IMR-90 (cell line): ENCODE results near the gene EEF1G. TPM values are rescaled to one million over a fixed set of nuclear protein-coding genes. Genes with fewer than 3 reads are reported as not detected.

Source experiments
- ATAC-seq: fragments of 200-7000 bp; cut with Tn5 transposase; 2 replicates; pipeline ENCODE4 v1.9.1; 2020; ENCODE audit warnings: low read depth, mild to moderate bottlenecking, moderate library complexity
- BruUV-seq: library from RNA; stranded (reverse); fragments of 400-500 nt; replicated peaks from 2 replicates; lab custom pipeline; 2021; lab: Mats Ljungman, UMichigan
- CTCF ChIA-PET: fragments of 300-600 bp; formaldehyde crosslinking; extraction: SDS; loops from one replicate; lab custom pipeline; 2021; ENCODE audit warnings: antibody characterized with exemption; lab: Yijun Ruan, JAX
- POLR2A ChIA-PET: fragments of 300-600 bp; sonication (Branson Sonifier 250); formaldehyde crosslinking; loops from one replicate; lab custom pipeline; 2022; ENCODE audit warnings: antibody characterized with exemption; ENCODE audit not compliant: unreplicated experiment; lab: Charles Lee
- DNase-seq: peaks from one replicate; pipeline ENCODE4 v3.0.0; 2013
- H2AFZ ChIP-seq: replicated peaks from 2 replicates; pipeline ENCODE3; 2013; ENCODE audit warnings: low read length, mild to moderate bottlenecking; ENCODE audit not compliant: poor library complexity
- H2AK5ac ChIP-seq: 2 replicates; pipeline ENCODE4 v1.6.1; 2013; ENCODE audit warnings: low read depth, low read length, inconsistent platforms
- H2AK9ac ChIP-seq: replicated peaks from 2 replicates; pipeline ENCODE3; 2013; ENCODE audit warnings: mild to moderate bottlenecking, low read depth, low read length, moderate library complexity; ENCODE audit not compliant: poor library complexity
- H2BK120ac ChIP-seq: 2 replicates; pipeline ENCODE4 v1.6.1; 2013; ENCODE audit warnings: low read depth, low read length, inconsistent platforms
- H2BK15ac ChIP-seq: 3 replicates; pipeline ENCODE4 v1.6.1; 2013; ENCODE audit warnings: low read depth, low read length, inconsistent platforms
- H2BK20ac ChIP-seq: 2 replicates; pipeline ENCODE4 v1.6.1; 2013; ENCODE audit warnings: low read depth, mild to moderate bottlenecking, inconsistent platforms, low read length, moderate library complexity
- H2BK5ac ChIP-seq: 2 replicates; pipeline ENCODE4 v1.6.1; 2013; ENCODE audit warnings: mild to moderate bottlenecking, low read depth, low read length, inconsistent platforms; ENCODE audit not compliant: poor library complexity, severe bottlenecking
- H3K14ac ChIP-seq: replicated peaks from 2 replicates; pipeline ENCODE4 v1.6.1; 2013; ENCODE audit warnings: low read depth, low read length, inconsistent platforms
- H3K18ac ChIP-seq: 2 replicates; pipeline ENCODE4 v1.6.1; 2013; ENCODE audit warnings: low read depth, low read length, control low read depth
- H3K23ac ChIP-seq: 2 replicates; pipeline ENCODE4 v1.6.1; 2013; ENCODE audit warnings: low read depth, low read length, inconsistent platforms
- H3K27ac ChIP-seq: 2 replicates; pipeline ENCODE4 v1.5.1; 2013; ENCODE audit warnings: mild to moderate bottlenecking, control low read depth, low read length; ENCODE audit not compliant: insufficient read depth
- H3K27me3 ChIP-seq: 2 replicates; pipeline ENCODE4 v1.6.1; 2013; ENCODE audit warnings: low read length; ENCODE audit not compliant: control insufficient read depth, insufficient read depth
- H3K36me3 ChIP-seq: 2 replicates; pipeline ENCODE4 v1.6.1; 2013; ENCODE audit warnings: low read length, mixed read lengths; ENCODE audit not compliant: control insufficient read depth, insufficient read depth
- H3K4ac ChIP-seq: 2 replicates; pipeline ENCODE4 v1.6.1; 2013; ENCODE audit warnings: low read depth, low read length, inconsistent platforms
- H3K4me1 ChIP-seq: 2 replicates; pipeline ENCODE4 v1.6.1; 2013; ENCODE audit warnings: low read length, mixed read lengths; ENCODE audit not compliant: control insufficient read depth, insufficient read depth
- H3K4me2 ChIP-seq: 2 replicates; pipeline ENCODE4 v1.6.1; 2013; ENCODE audit warnings: low read depth, mild to moderate bottlenecking, control low read depth, low read length, moderate library complexity
- H3K4me3 ChIP-seq: 2 replicates; pipeline ENCODE4 v1.5.1; 2013; ENCODE audit warnings: low read depth, mild to moderate bottlenecking, control low read depth, low read length, moderate library complexity; ENCODE audit not compliant: insufficient read depth
- H3K56ac ChIP-seq: 2 replicates; pipeline ENCODE4 v1.6.1; 2013; ENCODE audit warnings: low read length, inconsistent platforms; ENCODE audit not compliant: insufficient read depth; ENCODE audit errors: extremely low read depth
- H3K79me1 ChIP-seq, 2 experiments: 2 replicates each; pipeline ENCODE4 v1.6.1; 2013; ENCODE audit warnings: low read length in 2 of 2, inconsistent platforms in 1 of 2, low read depth in 1 of 2
- H3K9ac ChIP-seq: 2 replicates; pipeline ENCODE4 v1.6.1; 2013; ENCODE audit warnings: low read depth, low read length, control low read depth
- H3K9me1 ChIP-seq: 2 replicates; pipeline ENCODE4 v1.6.1; 2013; ENCODE audit warnings: low read length, inconsistent platforms; ENCODE audit not compliant: insufficient read depth
- H3K9me3 ChIP-seq: 2 replicates; pipeline ENCODE4 v1.6.1; 2013; ENCODE audit warnings: low read length; ENCODE audit not compliant: control insufficient read depth, insufficient read depth
- H4K20me1 ChIP-seq: 2 replicates; pipeline ENCODE4 v1.6.1; 2013; ENCODE audit warnings: low read length, inconsistent platforms; ENCODE audit not compliant: insufficient read depth
- H4K5ac ChIP-seq: 2 replicates; pipeline ENCODE4 v1.6.1; 2013; ENCODE audit warnings: mild to moderate bottlenecking, low read depth, low read length, control low read depth
- H4K8ac ChIP-seq, 2 experiments: 2 replicates each; pipeline ENCODE4 v1.6.1; 2013; ENCODE audit warnings: low read depth in 2 of 2, low read length in 2 of 2, control low read depth in 1 of 2, inconsistent platforms in 1 of 2
- H4K91ac ChIP-seq: 2 replicates; pipeline ENCODE4 v1.6.1; 2013; ENCODE audit warnings: low read depth, low read length, inconsistent platforms; ENCODE audit not compliant: insufficient read depth
- RAD21 ChIP-seq: IDR thresholded peaks from 2 replicates; pipeline ENCODE4 v1.6.1; 2012; ENCODE audit warnings: low read length, improper control_type of control experiment
- WGBS, 2 experiments: methylation state at CpG; one replicate each; pipeline versions ENCODE4 v1.1.5 to v1.1.7; 2013; ENCODE audit warnings: missing lambda C conversion rate in 2 of 2; ENCODE audit not compliant: insufficient read length in 1 of 2; ENCODE audit errors: extremely low coverage in 2 of 2; 5-methylcytosine and 5-hydroxymethylcytosine counted together
- dilution Hi-C: fragments of 300-500 bp; cut with HindIII; formaldehyde crosslinking; loops from one replicate; pipeline ENCODE4 v1.14.3; 2018; ENCODE audit warnings: low sequenced_read_pairs; ENCODE audit not compliant: unreplicated experiment
- in situ Hi-C: fragments of 300-500 bp; cut with MboI; formaldehyde crosslinking; loops from 3 replicates; pipeline ENCODE4 v1.14.3; 2019; ENCODE audit warnings: low sequenced_read_pairs, inconsistent platforms, mixed read lengths
- intact Hi-C: fragments of 100-400 bp; cut with micrococcal nuclease; formaldehyde crosslinking; loops from 2 replicates; pipeline ENCODE4 v1.10.0; 2022
- polyA plus RNA-seq, 3 experiments: library from polyadenylated mRNA; depleted of rRNA; stranded (reverse); fragments of >200 nt; gene quantifications; 2 replicates each; pipeline ENCODE4 v1.2.3, GENCODE V29; 2012; ENCODE audit warnings: low replicate concordance in 1 of 3
- total RNA-seq: library from RNA; depleted of rRNA; stranded (reverse); fragments of >200 nt; gene quantifications from 2 replicates; pipeline ENCODE4 v1.2.3, GENCODE V29; 2012
- TF ChIP-seq, protein P1 (sequence below): fragments of 150-350 bp; IDR thresholded peaks from 2 replicates; pipeline ENCODE4 v1.6.1; 2017; ENCODE audit warnings: mild to moderate bottlenecking, antibody characterized with exemption, low read length, low read depth

EEF1G gene
- total and polyA plus RNA-seq, 2 of the 4 experiments (the other 2 are of a cell fraction), result 1,684 to 1,857 TPM

DNA sequence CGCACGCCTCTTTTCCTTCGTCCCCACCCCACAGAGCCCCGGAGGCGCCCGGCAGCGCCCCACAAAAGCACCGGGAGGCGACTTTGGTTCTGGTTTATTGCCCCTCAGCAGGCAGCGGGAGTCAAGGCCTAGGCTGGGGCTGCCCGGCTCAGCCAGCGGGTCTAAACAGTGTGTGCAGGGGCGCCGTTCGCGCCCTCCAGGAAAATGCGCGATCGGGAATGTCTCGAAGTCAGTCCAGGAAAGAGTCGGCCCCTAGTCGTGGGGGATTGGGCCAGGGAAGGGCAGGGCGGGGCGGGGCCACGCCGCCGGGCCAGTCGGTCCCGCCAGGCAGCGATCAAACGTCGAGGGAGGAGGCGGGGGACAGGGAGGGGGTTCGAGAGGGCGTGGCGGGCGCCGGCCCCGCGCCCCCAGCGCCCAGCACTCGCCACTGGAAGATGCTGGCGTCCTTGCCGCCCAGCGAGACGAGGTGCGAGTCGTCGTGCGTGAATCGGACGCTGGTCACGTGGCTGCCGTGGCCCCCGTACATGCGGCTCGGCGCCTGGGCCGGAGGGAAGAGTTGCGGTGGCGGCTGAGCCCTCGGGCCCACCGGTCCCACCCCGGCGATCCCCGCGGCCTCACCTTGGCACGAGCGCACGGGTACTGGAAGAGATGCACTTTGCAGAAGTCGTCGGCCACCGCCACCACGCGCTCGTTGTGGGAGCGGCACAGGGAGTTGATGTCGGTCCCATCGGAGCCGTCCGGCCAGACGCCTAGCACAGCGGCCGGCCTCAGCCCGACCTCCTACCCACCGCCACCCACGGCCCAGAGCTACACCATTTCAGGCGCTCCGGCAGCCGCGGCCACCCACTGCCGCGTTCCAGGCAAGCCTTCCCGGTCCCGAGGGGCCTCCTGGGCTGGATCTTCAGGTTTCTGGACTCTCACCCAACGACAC lies 28.7 kb upstream of the EEF1G start:
- peak; percentile 52 for ATAC-seq
- peak overlapping the region; percentile 30; the same call in 1 of the 2 replicates for H4K91ac ChIP-seq
- H3K4me2 ChIP-seq, result peak overlapping the region; percentile 69
- H4K8ac ChIP-seq, result peak overlapping the region; percentile 60 to 70; a peak in 3 of 4 replicates
- H3K4me1 ChIP-seq, result peaks cover 7% of the 10 kb centered on the region
- H2BK20ac ChIP-seq, result no peak overlapping the region
- H3K56ac ChIP-seq, result peak overlapping the region; percentile 1; the same call in 1 of the 2 replicates
- dilution Hi-C loops (no loop called here), intact Hi-C loops (no loop called here), in situ Hi-C loops (no loop called here)
- H2AK9ac ChIP-seq, result peak overlapping the region; percentile 53
- peak overlapping the region; percentile 46 for H2AK5ac ChIP-seq
- peaks cover 5% of the 10 kb centered on the region for H3K9me1 ChIP-seq
- no peak overlapping the region for H2BK15ac ChIP-seq
- H3K36me3 ChIP-seq, result peaks cover 30% of the 10 kb centered on the region
- peaks cover 17% of the 10 kb centered on the region; the same call in 1 of the 2 replicates for H4K20me1 ChIP-seq
- H2BK120ac ChIP-seq, result no peak overlapping the region
- WGBS, 2 experiments, result 14% methylated on average over 57 of the region's 96 CpGs; no CpG with 5 or more reads in 1 of the 2 experiments
- POLR2A ChIA-PET, result interaction anchor here (0.6 to 1.7 kb wide), 2 partner anchors 11 to 621 kb away, joined by 3 to 7 read pairs; partner anchors contain the start of gene TUT1
- H2BK5ac ChIP-seq, result peak overlapping the region; percentile 29
- no peak overlapping the region for H3K18ac ChIP-seq
- H3K27ac ChIP-seq, result peak overlapping the region; percentile 43
- H3K27me3 ChIP-seq, result no peaks in the 10 kb centered on the region
- no peaks in the 10 kb centered on the region for H3K9me3 ChIP-seq
- DNase-seq, result peak; percentile 46
- no peak overlapping the region; the same call in 1 of the 2 replicates for H3K23ac ChIP-seq
- peak overlapping the region; percentile 55 for H4K5ac ChIP-seq
- TF ChIP-seq, protein P1, sequence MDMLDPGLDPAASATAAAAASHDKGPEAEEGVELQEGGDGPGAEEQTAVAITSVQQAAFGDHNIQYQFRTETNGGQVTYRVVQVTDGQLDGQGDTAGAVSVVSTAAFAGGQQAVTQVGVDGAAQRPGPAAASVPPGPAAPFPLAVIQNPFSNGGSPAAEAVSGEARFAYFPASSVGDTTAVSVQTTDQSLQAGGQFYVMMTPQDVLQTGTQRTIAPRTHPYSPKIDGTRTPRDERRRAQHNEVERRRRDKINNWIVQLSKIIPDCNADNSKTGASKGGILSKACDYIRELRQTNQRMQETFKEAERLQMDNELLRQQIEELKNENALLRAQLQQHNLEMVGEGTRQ, result peak; percentile 45; the same call in 1 of the 2 replicates
- TF ChIP-seq RAD21, result no peak
- H2AFZ ChIP-seq, result peak overlapping the region; percentile 87
- peak overlapping the region; percentile 39 for H3K9ac ChIP-seq
- no TSS peak for BruUV-seq
- H3K4ac ChIP-seq, result peak overlapping the region; percentile 64
- CTCF ChIA-PET, result interaction anchor here (1.0 kb wide), 1 partner anchor 42 kb away, joined by 4 read pairs; no protein-coding TSS in a partner anchor
- H3K79me1 ChIP-seq, result peaks cover 13 to 35% of the 10 kb centered on the region in 2 experiments
- no peak overlapping the region; the same call in 1 of the 2 replicates for H3K14ac ChIP-seq
- peak overlapping the region; percentile 42 for H3K4me3 ChIP-seq
